GOT3 (cell line): ENCODE results near the gene CHIC2.
"Not testable (repeated sequence)": the region's sequence is repeated elsewhere in the genome, so short reads cannot be mapped to it uniquely, and the experiment has no call there.

Experiments
- DNase-seq: peaks from one replicate; lab custom pipeline; 2025; ENCODE audit warnings: mixed read lengths; lab: John Stamatoyannopoulos, UW

Gene CHIC2

DNA sequence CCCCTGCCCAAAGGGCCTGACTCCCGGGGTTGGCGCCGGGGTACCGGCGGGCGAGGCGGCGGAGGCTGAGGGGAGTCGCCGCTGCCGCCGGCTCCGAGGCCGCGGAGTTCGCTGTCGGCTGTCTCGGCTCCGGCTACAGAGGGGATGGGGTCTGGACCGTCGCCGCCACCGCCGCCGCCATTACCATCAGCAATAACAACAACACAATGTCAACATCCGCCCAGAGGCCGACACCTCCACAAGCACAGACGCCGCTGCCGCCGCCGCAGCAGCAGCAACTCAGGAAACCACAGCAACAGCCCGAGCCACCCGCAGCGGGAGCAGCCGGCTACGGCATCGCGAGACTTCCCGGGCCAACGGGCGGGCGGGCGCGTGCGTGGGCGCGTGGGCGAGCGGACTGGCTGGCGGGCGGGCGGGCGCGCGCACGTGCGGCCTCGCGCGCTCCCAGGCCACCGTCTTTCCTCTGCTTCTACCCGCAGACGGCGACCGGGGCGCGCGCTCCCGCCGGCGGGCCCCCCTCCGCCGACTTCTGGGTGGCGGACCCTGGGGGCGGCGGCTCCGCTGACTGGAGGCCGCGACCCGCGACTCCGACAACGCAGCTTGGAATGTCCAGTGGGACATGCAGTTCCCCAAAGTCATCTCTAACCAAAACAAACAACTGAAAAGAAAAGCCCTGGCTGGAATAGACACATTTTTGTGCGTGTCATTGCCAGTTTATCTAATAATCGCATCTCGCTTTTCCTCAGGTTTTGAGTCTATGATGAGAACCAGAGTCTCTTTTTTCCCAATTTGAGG lies at the start of gene CHIC2:
Gene CHIC2 (minus strand): TSS at position 289 of the 795 bp plus-strand sequence. CDS start 305 bp downstream, outside the sequence.
- peak; percentile 63 for DNase-seq

DNA sequence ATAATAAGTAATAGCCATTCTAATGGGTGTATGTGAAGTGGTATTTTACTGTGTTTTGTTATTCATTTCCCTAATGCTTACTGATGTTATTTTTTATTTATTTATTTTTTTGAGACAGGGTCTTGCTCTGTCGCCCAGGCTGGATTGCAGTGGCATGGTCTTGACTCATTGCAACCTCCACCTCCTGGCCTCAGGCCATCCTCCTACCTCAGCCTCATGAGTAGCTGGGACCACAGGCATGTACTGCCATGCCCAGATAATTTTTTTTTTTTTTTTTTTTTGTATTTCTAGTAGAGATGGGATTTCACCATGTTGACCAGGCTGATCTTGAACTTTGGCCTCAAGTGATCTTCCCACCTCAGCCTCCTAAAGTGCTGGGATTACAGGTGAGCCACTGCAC lies 48.8 kb upstream of the CHIC2 start:
- not testable (repeated sequence) for DNase-seq

DNA sequence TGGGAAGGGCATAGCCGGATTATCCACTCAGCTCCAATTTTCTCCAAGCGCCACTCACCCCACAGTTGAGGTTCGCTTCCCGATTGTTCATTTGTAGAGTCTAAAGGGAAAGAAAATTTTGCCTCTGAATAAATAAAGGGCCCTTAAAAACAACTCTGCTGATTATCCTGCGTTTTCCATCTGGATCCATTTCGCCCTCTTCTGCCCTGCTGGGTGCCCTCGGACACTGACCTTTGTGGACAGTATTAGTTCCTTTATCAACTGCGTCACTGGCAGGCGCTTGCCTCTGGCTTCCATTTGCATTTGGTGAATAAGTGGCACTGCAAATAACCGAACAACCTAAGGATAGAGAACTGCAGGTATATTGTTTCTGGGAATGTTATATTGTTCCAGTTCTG lies 45.6 kb upstream of the CHIC2 start:
- no peak for DNase-seq

DNA sequence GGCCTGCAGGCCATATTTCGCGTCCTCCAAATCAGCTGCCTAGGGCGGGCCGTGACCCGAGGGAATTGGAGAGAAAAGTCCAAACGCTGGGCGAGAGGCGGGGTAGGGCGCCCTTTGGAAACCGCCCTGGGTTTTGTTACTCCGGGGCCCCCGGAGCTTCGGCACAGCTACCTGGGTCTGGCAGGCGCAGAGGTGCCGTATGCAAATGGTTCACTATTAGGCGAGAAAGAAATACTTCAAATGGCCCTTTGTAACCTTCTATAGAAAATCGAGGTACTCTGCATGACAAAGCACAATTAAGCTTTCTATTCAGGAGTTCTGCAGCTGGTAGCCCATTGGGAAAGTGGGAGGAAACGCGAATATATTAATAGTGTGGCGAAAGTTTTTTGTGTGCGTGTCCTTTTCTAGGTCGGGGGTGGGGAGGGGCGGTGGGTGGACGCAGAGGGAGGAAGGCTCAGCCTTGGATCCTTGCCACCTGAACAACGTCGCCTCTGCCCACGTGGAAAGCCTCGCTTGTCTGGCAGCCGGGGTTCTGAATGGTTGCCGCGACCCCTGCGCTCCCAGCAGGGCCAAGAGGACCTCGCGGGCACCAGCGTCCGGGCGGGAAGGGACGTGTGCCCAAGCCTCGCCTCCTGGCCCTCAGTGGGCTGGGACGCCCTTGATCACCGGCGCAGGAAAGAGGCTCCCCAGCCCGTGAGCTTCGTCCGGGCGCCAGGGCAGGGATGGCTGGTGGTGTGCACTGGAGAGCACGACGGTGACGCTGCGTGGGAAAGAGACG lies 45.0 kb upstream of the CHIC2 start:
- no peak for DNase-seq

DNA sequence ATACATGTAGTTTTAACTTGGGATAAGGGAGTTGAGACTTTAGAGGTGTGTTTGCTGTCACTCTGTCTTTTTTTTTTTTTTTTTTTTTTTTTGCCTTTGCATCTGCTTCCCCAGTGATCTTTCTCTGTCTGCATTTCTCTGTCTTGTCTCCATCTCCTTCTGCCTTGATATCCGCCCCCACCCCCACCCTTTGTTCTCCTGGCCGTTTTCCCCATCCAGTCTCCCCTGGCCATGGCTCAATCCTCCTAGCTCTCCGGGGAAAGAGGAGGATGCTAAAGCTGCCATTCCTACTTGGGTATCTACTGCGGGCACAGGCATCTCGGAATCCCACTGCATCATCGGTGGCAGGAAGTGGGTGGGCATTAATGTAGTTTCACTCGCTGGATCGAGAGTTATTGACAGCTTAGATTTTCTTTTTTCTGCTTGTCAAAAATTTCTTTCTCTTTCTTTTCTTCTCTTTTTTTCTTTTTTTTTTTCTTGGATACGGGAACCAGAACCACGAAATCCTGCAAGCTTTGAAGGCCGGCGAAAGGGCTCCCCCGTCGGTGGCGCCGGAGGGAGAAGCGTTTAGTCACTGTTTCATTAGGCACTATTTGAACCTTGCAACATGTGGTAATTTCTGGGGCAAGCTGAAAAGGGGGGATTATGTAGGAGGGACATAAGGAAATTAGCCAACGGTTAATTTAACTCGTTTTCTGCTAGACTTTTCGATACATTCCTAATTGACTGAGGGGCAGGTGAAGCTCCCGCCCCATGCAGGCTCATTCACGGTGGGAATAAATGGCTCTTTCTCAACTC lies 43.7 kb upstream of the CHIC2 start:
- DNase-seq = no peak

DNA sequence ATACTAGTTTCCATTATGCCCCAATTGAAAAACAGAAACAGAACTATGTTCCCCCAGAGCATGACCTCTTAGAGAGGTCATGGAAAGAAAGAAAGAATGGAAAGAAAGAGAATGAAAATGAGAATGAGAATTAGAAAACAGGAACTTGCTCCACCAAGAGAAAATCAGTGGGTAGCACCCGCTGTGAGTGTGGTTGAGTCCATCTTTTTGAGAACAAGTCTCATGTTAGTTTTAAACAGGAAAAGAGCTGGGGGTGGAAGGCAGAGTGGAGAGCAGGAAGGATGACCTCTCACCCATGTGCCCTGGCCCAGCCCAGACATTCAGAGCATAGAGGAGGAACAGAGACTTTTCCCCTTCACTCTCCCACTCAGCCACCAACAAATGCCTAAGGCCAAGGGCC lies 40.5 kb upstream of the CHIC2 start:
- DNase-seq = no peak

DNA sequence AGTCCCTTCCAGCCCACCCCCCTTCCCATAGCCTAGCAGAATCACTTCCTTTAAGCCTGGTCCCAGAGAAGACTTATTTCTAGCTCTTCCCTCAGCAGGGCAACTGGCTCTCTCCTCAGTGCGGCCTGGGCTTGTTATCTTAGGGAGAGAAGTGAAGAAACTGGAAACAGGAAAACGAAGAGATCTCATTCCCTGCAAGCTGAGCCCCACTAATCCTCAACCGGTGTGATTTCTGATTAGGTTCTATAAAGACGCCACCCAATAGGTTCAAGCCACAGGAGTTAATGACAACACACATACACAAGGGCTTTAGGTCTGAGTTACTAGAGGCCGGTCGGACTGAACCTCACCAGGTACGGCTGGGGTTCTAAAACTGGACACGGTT lies 38.8 kb upstream of the CHIC2 start:
- DNase-seq = no peak

DNA sequence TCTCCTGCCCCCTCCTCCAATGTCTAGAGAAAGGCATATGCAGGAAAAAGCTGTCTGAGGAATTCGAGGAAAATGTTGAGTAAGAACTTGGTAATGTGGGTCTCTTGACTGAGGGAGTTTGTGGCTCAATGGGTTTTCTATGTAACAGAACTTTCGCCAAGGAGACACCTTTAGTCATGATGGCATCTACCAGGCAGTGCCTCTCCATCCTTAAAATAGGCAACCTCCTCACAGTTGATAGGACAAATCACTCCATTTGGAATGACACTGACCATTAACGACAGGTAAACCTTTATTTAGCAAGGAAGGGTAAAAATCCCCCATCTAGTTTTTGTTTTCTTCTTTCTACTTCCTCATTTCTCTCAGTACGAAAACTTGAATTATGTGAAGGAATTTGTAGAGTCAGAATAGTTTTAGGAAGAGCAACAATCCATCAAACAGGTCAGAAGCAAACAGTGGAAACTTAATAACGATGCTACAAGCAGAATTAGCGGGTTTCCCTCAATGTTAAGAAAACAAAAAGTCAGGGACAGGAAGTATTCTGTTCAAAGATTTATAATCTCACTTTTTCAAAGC lies 38.2 kb upstream of the CHIC2 start:
- DNase-seq = no peak

DNA sequence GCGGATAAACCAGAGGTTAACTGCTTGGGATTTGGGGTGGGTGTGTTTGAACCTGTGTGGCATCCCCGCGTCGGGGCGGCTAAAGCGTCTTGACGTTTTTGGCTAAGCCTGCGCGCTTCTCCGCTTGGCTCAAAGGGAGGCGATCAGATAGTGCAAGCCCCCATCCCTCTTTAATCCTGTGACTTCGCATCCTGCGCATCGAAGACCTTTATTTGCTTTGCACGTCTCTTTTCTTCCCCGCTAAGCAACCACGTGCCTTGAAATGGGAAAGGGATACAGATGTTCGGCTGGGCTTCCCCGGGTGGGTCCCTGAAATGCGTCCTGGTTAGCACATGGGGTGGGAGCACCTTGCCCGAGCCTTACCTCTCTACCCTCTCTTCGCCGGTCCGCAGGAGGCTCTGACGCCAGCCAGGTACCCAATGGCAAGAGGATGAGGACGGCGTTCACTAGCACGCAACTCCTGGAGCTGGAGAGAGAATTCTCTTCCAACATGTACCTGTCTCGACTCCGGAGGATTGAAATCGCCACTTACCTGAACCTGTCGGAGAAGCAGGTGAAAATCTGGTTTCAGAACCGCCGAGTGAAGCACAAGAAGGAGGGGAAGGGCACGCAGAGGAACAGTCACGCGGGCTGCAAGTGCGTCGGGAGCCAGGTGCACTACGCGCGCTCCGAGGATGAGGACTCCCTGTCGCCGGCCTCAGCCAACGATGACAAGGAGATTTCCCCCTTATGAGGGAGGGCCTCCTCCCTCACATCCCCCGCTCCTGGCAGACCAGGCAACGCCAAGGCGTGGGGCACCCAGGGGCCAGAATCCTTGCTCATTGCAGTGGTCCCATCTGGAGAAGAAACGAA lies 37.0 kb upstream of the CHIC2 start:
- DNase-seq = no peak

DNA sequence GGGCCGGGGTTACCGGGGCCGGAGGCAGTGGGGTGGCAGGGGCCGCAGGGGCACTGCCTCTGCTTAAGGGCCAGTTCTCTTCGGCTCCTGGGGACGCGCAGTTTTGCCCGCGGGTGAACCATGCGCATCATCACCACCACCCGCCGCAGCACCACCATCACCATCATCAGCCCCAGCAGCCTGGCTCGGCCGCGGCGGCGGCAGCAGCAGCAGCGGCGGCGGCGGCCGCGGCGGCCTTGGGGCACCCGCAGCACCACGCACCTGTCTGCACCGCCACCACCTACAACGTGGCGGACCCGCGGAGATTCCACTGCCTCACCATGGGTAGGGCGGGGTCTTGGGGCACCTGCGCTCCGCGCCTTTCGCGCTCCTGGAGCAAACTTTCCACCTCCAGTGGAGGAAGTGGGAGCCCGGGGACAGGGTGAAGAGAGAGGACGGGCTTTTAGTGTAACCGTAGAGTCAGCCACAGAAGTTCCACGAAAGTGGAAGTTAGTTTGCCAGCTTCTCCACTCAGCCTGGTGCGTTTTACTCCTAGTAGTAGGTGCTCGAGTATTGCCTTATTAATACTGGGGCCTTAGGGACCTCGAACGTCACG lies 36.3 kb upstream of the CHIC2 start:
- DNase-seq = no peak

DNA sequence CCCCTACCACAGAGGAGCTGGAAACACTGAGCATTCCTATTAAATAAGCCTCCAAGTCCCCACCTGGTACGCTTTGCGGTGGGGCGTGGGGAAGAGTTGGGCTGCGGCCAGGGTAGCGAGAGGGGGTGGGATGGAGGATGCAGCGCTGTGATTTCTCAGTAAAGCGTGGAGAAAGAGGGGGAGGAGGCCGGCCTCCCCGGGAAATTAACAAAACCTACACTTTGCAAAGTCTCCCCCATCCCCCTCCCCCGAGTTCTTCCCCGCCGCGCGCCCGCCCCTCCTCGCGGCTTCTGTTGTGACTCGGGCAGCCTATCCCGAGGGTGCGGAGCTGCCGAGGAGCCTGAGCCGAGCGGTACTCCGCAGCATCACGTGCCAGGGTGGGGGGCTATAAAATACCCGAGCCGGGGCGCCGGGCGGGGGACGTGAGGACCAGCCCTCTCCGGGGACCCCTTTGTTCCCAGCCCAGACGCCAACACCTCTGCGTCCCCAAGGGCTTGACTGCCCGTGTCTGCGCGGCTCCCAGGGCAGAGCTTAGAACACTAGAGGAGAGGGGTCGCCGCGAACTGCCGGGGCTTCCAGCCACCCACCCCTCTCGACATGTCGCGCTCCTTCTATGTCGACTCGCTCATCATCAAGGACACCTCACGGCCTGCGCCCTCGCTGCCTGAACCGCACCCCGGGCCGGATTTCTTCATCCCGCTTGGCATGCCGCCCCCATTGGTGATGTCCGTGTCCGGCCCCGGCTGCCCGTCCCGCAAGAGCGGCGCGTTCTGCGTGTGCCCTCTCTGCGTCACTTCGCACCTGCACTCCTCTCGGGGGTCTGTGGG lies 35.6 kb upstream of the CHIC2 start, which contains the start of gene GSX2:
Gene GSX2 (plus strand): TSS at position 416 of the 827 bp plus-strand sequence. CDS start 182 bp downstream, at position 598.
- DNase-seq = no peak

DNA sequence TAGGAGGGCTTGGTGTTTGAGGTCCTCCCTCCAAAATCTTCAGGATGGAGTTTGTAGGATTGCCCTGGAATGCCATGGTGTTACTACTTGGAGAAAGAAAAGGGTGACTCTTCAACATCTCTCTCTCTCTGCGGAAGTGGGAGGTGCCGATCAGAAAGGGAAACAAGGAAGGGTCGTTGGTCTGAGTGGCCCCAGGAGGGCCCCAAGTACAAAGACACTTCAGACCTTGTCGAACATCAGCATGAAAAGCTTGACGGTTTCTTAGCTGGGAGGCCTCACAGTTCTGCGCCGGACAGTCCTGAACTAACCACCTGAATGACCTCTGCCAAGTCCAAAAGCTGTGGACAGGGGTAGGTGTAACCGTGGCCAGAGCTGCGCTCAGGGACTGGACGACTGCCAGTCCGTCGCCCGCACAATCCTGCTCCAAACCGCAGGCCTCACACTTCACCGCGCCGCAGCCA lies 34.9 kb upstream of the CHIC2 start:
- no peak for DNase-seq

DNA sequence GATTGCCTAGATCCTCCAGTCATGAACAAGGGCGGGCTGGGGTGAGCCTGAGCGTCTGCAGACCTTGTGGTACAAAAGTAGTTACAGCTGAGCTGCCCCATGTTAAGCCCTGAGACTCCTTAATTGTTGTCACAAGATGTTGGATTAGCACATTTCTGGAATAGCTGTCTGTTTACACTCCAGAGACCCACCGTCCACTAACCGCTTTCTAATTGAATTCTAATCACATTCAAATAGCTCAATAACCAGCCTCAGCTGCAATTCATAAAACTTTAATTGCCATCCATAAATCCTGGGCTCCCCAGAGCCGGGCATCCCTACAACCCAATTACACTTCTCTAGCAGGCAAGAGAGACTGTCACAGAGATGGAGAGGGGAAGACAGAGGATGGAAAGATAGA lies 34.0 kb upstream of the CHIC2 start:
- DNase-seq = no peak

DNA sequence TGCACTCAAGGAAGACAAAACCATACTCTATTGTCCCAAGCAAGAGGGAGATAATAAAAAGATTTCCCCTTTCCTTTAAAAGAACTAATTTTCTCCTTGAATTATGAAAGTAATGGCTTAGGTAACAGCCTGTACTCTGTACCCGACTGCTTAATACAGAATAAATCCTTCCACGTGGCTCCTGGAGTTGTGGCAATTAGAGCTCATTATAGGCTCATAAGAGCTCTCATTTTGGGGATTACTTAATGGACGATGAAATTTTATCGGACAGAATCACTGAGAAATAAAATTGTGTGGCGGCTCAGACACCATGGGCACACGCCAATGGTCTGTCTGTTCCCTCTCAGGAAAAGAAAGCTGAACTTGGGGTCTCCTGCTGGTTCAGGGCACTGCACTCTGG lies 32.7 kb upstream of the CHIC2 start:
- no peak for DNase-seq

DNA sequence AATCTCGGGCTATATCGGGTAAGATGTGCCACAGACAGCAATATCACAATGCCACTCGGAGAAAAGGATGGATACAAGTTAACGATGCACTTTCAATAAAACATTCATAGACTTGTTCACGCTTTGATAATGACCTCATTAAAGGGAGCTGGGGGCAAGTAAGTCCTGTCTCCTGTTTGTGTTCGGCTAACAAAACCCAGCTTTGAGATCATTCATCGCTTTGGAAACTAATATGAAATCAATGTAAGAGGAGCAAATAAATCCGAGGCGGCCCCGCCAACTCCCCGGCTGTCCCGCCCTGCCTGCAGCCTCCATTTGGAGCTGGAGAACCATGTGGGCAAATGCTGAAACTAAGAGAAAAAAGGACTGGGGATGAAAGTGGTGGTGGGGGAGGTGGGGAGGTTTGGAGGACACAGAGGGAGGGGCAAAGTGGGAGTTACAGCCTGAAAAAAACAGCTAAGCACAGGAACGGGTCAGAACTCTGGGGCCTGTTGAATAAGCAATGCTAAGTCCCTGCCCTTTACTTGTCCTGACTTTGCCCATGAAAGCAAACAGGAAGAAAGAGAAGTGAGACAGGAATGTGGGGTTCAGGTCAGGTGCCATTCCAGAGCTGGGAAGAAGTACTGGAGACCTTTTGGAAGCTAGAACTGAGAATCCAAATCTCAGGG lies 32.0 kb upstream of the CHIC2 start:
- no peak for DNase-seq

DNA sequence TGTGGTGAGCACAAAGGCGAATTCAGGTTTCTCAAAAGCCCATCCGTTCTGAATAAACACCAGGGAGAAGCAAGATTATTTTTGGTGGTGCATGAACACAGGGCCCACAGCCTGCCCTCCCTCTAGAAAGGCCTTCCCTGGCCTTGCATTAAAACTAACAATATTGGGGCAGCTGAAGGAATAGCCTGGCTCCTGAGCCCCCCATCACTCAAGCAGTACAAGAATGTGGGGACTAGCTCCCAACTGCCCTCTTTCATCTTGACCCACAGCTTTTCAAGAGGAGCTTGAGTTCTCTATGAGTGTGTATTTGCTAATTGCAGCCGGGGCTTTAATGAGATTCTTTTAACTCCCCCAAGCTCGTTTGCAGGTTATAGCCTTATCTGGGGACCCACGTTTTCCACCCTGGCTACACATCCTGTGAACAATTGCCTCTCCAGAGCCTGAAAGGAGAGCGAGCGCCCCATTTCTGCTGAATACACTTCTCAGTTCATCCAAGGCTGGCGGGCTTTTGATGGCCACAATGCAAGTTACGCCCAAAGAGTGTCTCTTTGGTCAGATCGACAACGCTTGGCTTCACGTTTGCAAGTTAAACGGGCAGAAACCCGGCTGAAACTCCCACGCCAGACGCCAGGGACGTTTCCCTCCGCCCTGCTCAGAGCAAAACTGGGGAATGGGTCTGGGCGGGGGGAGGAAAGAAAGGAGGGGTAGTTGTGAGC lies 30.9 kb upstream of the CHIC2 start:
- no peak for DNase-seq

DNA sequence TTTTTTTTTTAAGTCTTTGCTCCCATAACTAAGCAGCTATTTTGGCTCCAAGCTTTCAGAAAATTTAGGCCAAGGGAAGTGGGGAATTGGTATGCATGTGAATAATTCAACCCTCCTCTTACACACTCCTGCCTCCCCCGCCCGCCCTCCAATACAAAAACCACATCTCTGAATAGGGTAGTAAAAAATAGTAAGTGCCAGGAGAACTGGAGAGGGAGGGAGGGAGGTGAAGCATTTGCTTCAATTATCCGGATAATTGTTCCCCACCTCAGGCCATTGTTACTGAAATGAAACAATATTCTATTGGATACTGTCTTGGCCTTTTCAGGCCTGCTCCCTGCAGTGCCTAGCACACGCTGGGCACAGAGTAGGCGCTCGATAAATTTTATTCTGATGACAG lies 30.0 kb upstream of the CHIC2 start:
- DNase-seq = no peak
